NCI-H2227 treated with DMSO at 0.1 percent for 48 hours (cell line): ENCODE measurements around the gene CCDC102A.

ENCODE experiments used
- DNase-seq: peaks from one replicate; lab custom pipeline; 2025; lab: John Stamatoyannopoulos, UW

Gene CCDC102A

GRCh38 chr16:57537581-57538234 is 1.3 kb upstream of the CCDC102A start:
- DNase-seq, result no peak

- no peak for DNase-seq
These were observed 779 bp upstream of the CCDC102A start for GRCh38 chr16:57537194-57537505.

GRCh38 chr16:57535680-57536305 is 578 bp downstream of the CCDC102A start:
- DNase-seq, result peak; percentile 36

GRCh38 chr16:57534881-57535658 is 1.3 kb downstream of the CCDC102A start:
- no peak for DNase-seq

GRCh38 chr16:57534337-57534880 is 2.0 kb downstream of the CCDC102A start:
- DNase-seq, result no peak

GRCh38 chr16:57533431-57534336 is 2.7 kb downstream of the CCDC102A start:
- DNase-seq, result no peak

- DNase-seq, result no peak
These were observed 4.1 kb downstream of the CCDC102A start for GRCh38 chr16:57532266-57532625.

GRCh38 chr16:57531635-57532265 is 4.6 kb downstream of the CCDC102A start:
- DNase-seq, result no peak

GRCh38 chr16:57531253-57531575 is 5.2 kb downstream of the CCDC102A start:
- no peak for DNase-seq

- DNase-seq, result no peak
These were observed 5.7 kb downstream of the CCDC102A start for GRCh38 chr16:57530522-57531252.

GRCh38 chr16:57530104-57530521 is 6.3 kb downstream of the CCDC102A start:
- no peak for DNase-seq

GRCh38 chr16:57529391-57530103 is 6.8 kb downstream of the CCDC102A start:
- no peak for DNase-seq

GRCh38 chr16:57528499-57529390 is 7.6 kb downstream of the CCDC102A start:
- no peak for DNase-seq

- DNase-seq, result no peak
These were observed 8.6 kb downstream of the CCDC102A start for GRCh38 chr16:57527610-57528360.

- DNase-seq, result no peak
These were observed 9.3 kb downstream of the CCDC102A start for GRCh38 chr16:57527027-57527426.

GRCh38 chr16:57526498-57526897 is 9.9 kb downstream of the CCDC102A start:
- no peak for DNase-seq

GRCh38 chr16:57525761-57526160 is 10.6 kb downstream of the CCDC102A start:
- no peak for DNase-seq

GRCh38 chr16:57522960-57523359 is 13.4 kb downstream of the CCDC102A start:
- no peak for DNase-seq
